KOPT-K1 (cell line): ENCODE data around the gene CCL17.
"Not testable (repeated sequence)": the region's sequence is repeated elsewhere in the genome, so short reads cannot be mapped to it uniquely, and the experiment has no call there.

Source experiments
- H3K27ac ChIP-seq: fragments of 200-600 bp; sonication (generic); 2 replicates; pipeline ENCODE4 v1.5.1; 2016; ENCODE audit warnings: antibody characterized with exemption, mild to moderate bottlenecking, low read depth, low read length; ENCODE audit not compliant: poor library complexity, severe bottlenecking
- H3K36me3 ChIP-seq: fragments of 200-600 bp; sonication (generic); 2 replicates; pipeline ENCODE4 v1.5.1; 2017; ENCODE audit warnings: antibody characterized with exemption, mild to moderate bottlenecking, low read length, moderate library complexity; ENCODE audit not compliant: insufficient read depth
- H3K9me3 ChIP-seq: fragments of 200-600 bp; sonication (generic); 2 replicates; pipeline ENCODE4 v1.5.1; 2017; ENCODE audit warnings: antibody characterized with exemption, low read length, mild to moderate bottlenecking; ENCODE audit not compliant: insufficient read depth, poor library complexity, severe bottlenecking

The CCL17 gene

GRCh38 chr16:57386381-57386951 is 18.1 kb upstream of the CCL17 start:
- Histone ChIP-seq H3K27ac (no peak overlapping the region), H3K36me3 (no peaks in the 10 kb centered on the region), H3K9me3 (no peaks in the 10 kb centered on the region)

- H3K9me3 ChIP-seq = no peaks in the 10 kb centered on the region
- no peak overlapping the region for H3K27ac ChIP-seq
- H3K36me3 ChIP-seq = no peaks in the 10 kb centered on the region
These were observed 16.8 kb upstream of the CCL17 start for GRCh38 chr16:57387598-57388354.

- H3K27ac ChIP-seq = no peak overlapping the region
- no peaks in the 10 kb centered on the region for H3K36me3 ChIP-seq
- no peaks in the 10 kb centered on the region for H3K9me3 ChIP-seq
These were observed 16.0 kb upstream of the CCL17 start for GRCh38 chr16:57388359-57389086.

DNA sequence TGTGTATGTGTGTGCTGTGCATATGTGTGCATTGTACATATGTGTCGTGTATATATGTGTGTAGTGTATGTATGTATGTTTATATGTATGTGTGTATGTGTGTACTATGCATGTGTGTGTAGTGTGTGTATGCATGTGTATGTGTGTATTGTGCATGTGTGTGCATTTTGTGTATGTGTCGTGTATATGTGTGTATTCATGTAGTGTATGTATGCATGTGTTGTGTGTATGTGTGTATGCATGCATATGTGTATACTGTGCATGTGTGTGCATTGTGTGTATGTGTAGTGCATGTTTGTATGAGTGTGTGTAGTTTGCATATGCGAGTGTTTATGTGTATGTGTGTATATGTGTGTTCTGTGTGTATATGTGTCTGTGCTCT is 15.5 kb upstream of the CCL17 start:
- H3K36me3 ChIP-seq = no peaks in the 10 kb centered on the region
- no peak overlapping the region for H3K27ac ChIP-seq
- no peaks in the 10 kb centered on the region for H3K9me3 ChIP-seq

- Histone ChIP-seq H3K9me3 (no peaks in the 10 kb centered on the region), H3K36me3 (no peaks in the 10 kb centered on the region)
These were observed 13.8 kb upstream of the CCL17 start for GRCh38 chr16:57390636-57391295.

GRCh38 chr16:57391300-57391699 is 13.3 kb upstream of the CCL17 start:
- Histone ChIP-seq H3K27ac (no peak overlapping the region), H3K36me3 (no peaks in the 10 kb centered on the region), H3K9me3 (no peaks in the 10 kb centered on the region)

More at GRCh38 chr16:57390636-57391295, 13.8 kb upstream of the CCL17 start:
- no peak overlapping the region for H3K27ac ChIP-seq

DNA sequence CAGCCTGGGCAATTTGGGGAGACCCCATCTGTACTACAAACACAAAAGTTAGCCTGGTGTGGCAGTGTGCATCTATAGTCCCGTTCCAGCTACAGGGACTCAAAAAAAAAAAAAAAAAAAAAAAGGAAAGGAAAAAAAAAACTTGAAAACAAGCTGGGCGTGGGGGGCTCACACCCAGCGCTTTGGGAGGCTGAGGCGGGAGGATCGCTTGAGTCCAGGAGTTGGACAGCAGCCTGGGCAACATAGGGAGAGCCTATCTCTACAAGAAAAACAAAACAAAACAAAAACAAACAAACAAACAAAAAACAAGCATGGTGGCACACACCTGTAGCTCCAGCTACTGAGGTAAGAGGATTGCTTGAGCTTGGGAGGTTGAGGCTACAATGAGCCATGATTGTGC is 12.9 kb upstream of the CCL17 start:
- Histone ChIP-seq H3K27ac (no peak overlapping the region), H3K36me3 (no peaks in the 10 kb centered on the region)

DNA sequence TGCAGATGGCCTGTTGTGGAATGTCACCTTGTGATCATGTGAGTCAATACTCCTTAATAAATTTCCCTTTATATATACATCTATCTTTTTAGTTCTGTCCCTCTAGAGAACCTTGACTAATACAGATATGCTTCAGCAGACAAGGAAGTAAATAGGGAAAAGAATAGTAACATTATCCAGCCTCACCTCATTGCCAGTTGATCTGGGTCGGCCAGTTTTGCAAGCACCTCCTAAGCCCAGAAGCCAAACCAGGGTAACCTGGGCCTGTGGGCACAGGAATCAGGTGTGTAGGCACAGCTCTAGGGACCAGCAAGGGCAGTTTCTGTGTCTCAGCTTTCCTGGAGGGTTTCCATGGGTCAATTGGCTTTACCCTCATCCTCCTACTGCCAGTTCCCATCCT is 11.9 kb upstream of the CCL17 start:
- H3K27ac ChIP-seq = no peak overlapping the region

More for the DNA sequence above, 12.9 kb upstream of the CCL17 start:
- no peaks in the 10 kb centered on the region for H3K9me3 ChIP-seq

GRCh38 chr16:57394444-57394843 is 10.1 kb upstream of the CCL17 start:
- Histone ChIP-seq H3K9me3 (no peaks in the 10 kb centered on the region), H3K27ac (no peak overlapping the region), H3K36me3 (no peaks in the 10 kb centered on the region)

More for the DNA sequence above, 11.9 kb upstream of the CCL17 start:
- Histone ChIP-seq H3K9me3 (no peaks in the 10 kb centered on the region), H3K36me3 (no peaks in the 10 kb centered on the region)

- Histone ChIP-seq H3K27ac (no peak overlapping the region), H3K36me3 (no peaks in the 10 kb centered on the region), H3K9me3 (no peaks in the 10 kb centered on the region)
These were observed 9.5 kb upstream of the CCL17 start for GRCh38 chr16:57395026-57395425.

- Histone ChIP-seq H3K36me3 (no peaks in the 10 kb centered on the region), H3K27ac (no peak overlapping the region), H3K9me3 (no peaks in the 10 kb centered on the region)
These were observed 7.8 kb upstream of the CCL17 start for GRCh38 chr16:57396786-57397185.

DNA sequence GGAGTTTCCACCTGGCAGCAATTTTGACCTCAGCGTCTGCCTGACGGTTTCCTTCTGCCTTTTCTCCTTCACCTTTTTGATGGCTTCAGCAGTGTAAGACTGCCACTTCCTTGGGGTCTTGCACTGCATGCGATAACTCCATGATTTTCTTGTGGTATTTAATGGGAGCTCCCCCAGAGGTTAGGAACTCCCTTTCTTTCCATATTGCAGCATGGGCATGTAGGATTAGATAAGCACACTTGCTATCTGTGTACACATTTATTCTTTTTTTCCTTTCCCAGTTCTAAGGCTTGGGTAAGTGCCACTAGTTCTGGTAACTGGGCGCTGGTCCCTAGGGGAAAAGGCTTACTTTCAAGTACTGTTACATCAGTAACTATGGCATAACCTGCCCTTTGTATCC is 7.1 kb upstream of the CCL17 start:
- H3K27ac ChIP-seq, H3K36me3 ChIP-seq, H3K9me3 ChIP-seq: not testable (repeated sequence)

- H3K36me3 ChIP-seq = no peaks in the 10 kb centered on the region
- H3K27ac ChIP-seq = no peak overlapping the region
- no peaks in the 10 kb centered on the region for H3K9me3 ChIP-seq
These were observed 2.5 kb upstream of the CCL17 start for GRCh38 chr16:57401943-57402640.

DNA sequence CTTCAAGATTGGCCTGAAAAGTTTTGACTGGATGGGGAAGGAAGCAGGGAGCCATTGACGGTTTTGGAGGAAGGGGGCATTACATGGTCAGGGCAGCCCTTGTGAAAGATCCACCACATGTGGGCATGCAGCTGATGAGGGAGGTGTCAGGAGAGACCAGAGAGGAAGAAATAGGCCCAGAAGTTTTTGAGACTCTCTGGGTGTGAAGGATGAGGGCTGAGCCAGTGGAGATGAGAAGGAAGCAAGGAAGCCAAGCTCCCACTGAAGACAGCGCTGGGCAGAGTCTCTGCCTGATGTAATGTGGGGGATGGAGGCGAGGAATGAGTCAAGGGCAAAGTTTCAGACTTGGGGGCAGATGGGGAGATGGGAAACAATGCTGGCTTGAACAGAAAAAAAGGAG is 530 bp downstream of the CCL17 start:
- Histone ChIP-seq H3K9me3 (no peaks in the 10 kb centered on the region), H3K27ac (no peak overlapping the region)

DNA sequence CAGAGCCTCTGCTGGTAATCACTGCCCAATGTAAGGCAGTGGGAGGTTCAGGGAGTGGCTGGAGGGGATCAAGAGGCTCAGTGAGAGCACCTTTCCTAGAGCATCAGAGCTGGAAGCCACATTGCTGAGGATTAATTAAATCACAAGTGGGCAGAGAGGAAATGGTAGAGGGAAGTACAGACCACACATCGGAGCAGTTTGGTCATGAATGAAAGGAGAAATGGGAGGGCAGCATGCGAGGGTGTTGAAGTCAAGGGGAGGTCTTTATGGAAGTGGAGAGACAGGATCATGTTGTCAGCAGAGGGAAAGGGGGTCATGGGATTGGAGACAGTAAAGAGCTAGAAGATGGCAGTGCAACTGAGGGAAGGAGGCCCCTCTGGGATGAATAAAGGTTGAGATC is 2.3 kb downstream of the CCL17 start:
- H3K9me3 ChIP-seq = no peaks in the 10 kb centered on the region
- no peaks in the 10 kb centered on the region for H3K36me3 ChIP-seq
- H3K27ac ChIP-seq = no peak overlapping the region

More for the DNA sequence above, 530 bp downstream of the CCL17 start:
- H3K36me3 ChIP-seq = no peaks in the 10 kb centered on the region
